Measurements from ENCODE around the gene CDH22.

CDH22 gene

GRCh38 chr20:46322641-46323040, 14.3 kb upstream of the CDH22 start:
- no peak for DNase-seq

DNA sequence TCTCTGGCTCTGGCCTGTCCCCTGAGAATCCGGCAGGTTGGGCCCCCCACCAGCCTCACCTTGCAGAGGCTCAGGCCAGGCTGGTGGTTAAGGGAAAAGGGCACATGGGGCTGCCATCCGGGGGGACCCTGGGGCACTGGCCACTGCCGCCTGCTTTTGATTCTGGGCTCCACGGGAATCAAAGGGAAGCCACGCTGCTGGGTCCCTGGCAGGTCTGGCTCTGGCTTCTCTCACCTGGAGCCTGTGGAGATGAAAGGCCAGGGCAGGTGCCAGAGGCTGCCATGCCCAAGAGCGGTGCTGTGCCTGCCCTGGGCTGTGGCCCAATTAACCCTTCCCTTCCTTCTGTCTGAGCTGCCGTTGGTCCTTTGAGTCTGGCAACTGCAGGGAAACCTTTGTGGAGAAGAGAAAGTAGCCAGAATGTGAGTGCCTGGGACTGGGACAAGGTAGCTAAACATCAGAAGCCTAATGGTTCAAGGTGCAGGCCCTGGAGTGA, 9.4 kb upstream of the CDH22 start:
- DNase-seq: no peak

GRCh38 chr20:46316984-46317684, 8.8 kb upstream of the CDH22 start:
- no peak for DNase-seq

DNA sequence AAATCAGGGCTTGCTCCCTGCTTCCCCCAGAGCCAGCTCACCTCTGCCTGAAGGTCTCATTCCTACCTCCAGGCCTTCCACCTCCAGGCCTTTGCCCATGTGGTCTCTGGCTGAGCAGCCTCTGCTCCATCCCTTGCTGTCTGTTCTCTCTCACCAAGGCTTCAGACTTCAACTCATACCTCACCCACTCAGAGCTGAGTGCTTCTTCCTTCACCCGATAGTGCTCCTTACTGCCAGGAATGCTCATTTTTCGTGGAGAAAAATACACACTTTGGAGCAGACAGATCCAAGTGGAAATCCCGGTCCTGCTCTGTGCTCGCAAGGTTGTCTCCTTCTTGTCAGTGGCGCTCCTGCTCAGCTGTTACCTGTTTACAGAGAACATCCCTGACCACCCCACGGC, 7.0 kb upstream of the CDH22 start:
- no peak for DNase-seq

DNA sequence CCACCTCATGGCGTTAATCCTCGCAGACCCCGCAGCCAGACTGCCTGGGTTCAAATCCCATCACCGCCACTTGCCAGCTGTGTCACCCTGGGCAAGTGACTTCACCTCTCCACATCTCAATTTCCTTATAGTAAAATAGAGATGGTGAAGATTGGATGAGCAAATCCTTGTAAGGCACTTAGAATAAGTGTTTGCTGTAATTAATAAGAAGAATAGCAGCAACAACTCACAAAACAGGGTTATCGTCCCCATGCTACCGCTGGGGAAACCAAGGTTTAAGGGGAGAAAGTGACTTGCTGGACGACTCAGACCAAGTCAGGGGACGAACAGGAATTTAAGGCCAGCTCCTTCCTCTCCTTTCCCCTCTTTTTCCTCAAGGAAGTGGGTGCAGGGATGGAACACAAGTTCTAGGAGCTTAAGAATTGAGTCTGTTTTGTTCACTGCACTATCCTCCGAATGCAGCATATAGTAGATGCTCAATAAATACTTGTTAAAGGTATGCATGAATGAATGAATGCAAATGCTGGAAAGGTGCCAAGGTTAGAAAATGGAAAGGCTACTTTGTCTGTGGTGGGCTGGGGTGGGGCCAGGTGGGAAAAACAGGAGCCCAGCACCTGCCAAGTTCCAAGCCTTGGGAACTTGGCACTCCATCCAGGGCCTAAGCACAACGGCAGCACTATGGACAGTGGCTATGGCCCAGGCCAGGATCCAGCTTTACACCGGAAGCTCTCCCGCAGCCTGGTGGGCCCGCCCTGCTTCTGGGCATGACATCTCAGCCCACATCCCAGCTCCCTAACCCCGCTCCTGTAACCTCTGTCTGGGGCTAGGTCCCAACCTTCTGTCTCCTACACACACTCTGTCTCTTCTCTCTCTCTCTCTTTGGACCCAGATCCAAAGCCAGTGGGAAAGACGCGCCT, 4.9 kb upstream of the CDH22 start:
- DNase-seq: no peak

- DNase-seq: no peak
Observed at GRCh38 chr20:46312075-46312944, 4.0 kb upstream of the CDH22 start.

DNA sequence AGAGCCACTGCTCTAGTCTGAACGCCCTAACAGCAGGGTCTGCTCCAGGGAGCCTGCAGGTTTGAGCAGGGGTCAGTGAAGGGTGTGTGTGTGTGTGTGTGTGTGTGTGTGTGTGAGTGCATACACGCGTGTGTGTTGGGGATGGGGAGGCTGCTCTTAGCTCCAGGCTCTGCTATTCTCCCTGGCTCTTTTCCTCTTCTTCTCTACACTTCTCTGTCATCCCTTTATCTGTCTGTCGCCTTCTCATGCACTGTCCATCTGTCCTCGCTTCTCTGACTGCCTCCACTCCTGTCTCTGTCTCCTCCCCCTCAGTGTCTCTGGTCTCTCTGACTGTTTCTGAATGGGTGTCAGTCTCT, 3.4 kb upstream of the CDH22 start:
- no peak for DNase-seq

- DNase-seq: no peak
Observed at GRCh38 chr20:46311039-46311650, 2.8 kb upstream of the CDH22 start.

- no peak for DNase-seq
Observed at GRCh38 chr20:46309945-46310344, 1.6 kb upstream of the CDH22 start.

- no peak for DNase-seq
Observed at GRCh38 chr20:46307999-46308257, 370 bp downstream of the CDH22 start.

GRCh38 chr20:46307139-46307998, 929 bp downstream of the CDH22 start:
- DNase-seq: peak; percentile 78

DNA sequence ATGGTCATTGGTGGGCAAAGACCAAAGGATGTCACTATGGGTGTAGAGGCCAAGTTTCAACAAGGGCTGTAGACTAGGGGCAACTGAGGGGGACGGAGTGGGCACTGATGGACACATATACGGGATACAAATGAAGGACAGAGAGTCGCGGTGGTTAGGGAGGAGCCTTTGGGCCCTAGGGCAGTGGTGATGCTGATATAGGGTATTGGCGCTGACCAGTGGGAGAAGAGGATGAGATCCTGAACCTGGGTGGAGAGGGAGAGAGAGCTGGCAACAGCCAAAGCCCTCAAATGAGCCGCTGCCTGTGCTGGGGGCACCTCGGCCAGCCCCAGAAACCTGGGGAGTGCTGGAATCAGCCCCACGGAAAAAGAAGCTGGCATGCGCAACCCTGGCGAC, 1.6 kb downstream of the CDH22 start:
- DNase-seq: no peak

GRCh38 chr20:46305973-46306360, 2.3 kb downstream of the CDH22 start:
- DNase-seq: no peak

DNA sequence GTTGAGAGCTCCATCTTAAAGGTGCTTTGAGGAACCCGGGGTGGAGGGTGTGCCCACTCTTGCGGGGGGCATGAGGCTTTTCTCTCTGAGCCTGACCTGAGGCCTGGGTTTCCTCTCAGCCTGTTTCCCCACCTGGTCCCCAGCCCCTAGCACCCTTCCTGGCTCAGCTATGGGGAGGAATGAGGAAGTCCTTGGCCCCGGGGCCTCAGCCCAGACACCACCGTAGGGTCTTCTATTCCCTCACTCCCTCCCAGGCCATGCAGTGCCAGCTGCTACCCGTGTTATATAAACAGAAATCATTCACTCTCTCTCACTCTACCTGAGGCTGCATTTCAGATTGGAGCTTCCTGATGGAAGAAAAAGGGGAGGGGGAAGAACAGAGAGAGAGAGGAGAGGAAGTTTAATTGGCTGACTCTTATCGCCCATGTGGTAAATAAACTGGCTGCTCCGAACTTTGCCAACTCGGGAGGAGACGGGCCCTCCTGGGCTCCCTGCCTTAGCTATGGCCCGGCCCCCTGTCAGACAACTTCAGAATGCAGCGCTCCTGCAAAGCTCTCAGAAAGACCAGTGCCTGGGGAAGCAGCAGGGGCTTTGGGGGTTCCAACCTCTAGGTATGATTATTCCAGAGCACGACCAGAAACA, 2.8 kb downstream of the CDH22 start:
- no peak for DNase-seq

DNA sequence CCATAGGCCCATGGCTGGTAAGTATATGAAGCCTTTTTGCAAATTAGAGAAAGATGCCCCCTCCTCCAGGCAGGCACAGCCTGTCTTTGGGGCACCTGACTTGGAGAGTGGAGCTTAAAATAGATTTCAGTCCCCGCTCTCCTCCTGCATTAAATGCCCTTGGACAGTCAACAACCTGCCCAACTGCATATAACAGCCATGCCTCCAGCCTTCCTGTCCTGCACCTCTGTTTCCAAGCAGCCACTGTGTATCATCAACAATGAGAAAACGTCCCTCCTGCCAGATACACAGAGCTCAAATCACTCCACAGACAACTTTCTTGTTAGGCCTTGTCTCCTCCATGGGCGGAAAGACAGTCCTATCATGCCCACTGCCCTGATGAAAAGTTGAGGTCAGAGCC, 3.4 kb downstream of the CDH22 start:
- DNase-seq: no peak

DNA sequence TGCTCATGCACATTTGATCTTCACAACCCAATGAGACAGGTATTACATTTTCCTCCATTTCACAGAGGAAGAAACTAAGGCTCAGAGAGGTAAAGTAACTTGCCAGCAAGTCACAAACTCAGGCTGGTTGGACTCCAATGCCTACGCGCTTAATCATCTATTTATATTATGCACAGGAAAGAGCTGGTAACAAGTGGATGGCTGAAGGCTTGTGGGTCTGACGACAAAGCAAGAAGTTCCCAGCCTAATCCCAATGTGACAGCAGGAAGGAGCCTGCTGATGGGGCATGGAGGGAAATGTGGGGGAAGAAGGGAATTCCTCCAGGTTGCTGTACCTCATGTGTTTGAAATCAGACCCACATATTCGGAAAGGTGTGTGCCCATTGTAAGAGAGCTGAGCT, 3.9 kb downstream of the CDH22 start:
- DNase-seq: no peak

- DNase-seq: no peak
Observed at GRCh38 chr20:46303176-46303956, 4.9 kb downstream of the CDH22 start.

GRCh38 chr20:46302106-46302505, 6.2 kb downstream of the CDH22 start:
- DNase-seq: no peak

GRCh38 chr20:46300281-46300680, 8.0 kb downstream of the CDH22 start:
- no peak for DNase-seq

- no peak for DNase-seq
Observed at GRCh38 chr20:46299078-46299477, 9.2 kb downstream of the CDH22 start.

- DNase-seq: no peak
Observed at GRCh38 chr20:46298374-46298773, 9.9 kb downstream of the CDH22 start.
